Measurements from ENCODE around the gene CKAP2L. TPM values are rescaled to one million over a fixed set of nuclear protein-coding genes. Genes with fewer than 3 reads are reported as not detected.

Gene CKAP2L
- total and polyA plus RNA-seq, 2 donors (not counting 1 experiment from before 2014, with no cell fraction given), result 3.0 to 4.4 TPM

GRCh38 chr2:112688086-112688880 lies 76.1 kb downstream of the CKAP2L start:
- Histone ChIP-seq H2AFZ (ENCODE audit: low read length) (no peak overlapping the region), H4K20me1 (ENCODE audit: control insufficient read depth, extremely low read depth, insufficient read depth, low read length) (no peaks in the 10 kb centered on the region), H3K9ac (ENCODE audit: insufficient read depth, low read length) (no peak overlapping the region), H3K79me2 (ENCODE audit: control insufficient read depth, insufficient read depth, low read length) (no peaks in the 10 kb centered on the region), H3K9me3 (ENCODE audit: control insufficient read depth, insufficient read depth, low read depth, low read length) (no peaks in the 10 kb centered on the region), H3K36me3 (ENCODE audit: control insufficient read depth, insufficient read depth, low read length) (no peaks in the 10 kb centered on the region), H3K27me3 (ENCODE audit: control insufficient read depth, insufficient read depth, low read length) (no peaks in the 10 kb centered on the region), H3K4me1 (ENCODE audit: control insufficient read depth, extremely low read depth, insufficient read depth, low read length) (peaks cover 17% of the 10 kb centered on the region), H3K27ac (ENCODE audit: insufficient read depth, low read length) (no peak overlapping the region), H3K4me2 (ENCODE audit: extremely low read depth, insufficient read depth, low read length) (no peak overlapping the region), H3K4me3 (replicated peaks in 1 of 4; ENCODE audit: control extremely low read depth in 1 of 4, insufficient read depth in 1 of 4, low read depth in 3 of 4, low read length in 4 of 4) (no peak overlapping the region)
- DNase-seq (ENCODE audit: low read depth in 2 of 2), result no peak
- no peak for TF ChIP-seq EZH2 (IDR thresholded peaks at IDR 0.05; ENCODE audit: low read length, missing control alignments)
- no peak for TF ChIP-seq CTCF (conservative IDR thresholded peaks at IDR 0.05 in 1 of 2, IDR thresholded peaks at IDR 0.05 in 1 of 2; ENCODE audit: low read depth in 1 of 2, low read length in 2 of 2)

DNA sequence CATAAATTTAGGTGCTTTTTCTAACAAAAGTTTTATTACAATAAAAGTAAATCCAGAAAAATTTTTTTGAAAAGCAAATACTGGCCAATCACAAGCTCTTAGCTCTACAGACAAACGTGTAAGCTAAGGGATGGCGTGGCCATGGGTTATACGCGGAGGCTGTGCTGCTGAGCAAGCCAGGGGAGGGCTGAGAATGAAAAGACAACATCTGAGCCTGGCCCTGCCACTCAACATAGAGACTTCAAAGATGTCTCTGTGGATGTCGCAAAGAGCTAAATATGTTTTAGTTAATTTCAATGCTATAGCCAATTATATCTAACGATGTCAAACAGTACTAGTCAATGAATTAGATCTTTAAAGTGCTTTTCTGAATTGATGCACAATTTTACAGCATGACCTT lies 76.9 kb downstream of the CKAP2L start:
- Histone ChIP-seq H3K4me1 (ENCODE audit: control insufficient read depth, extremely low read depth, insufficient read depth, low read length) (peaks cover 11% of the 10 kb centered on the region), H3K9ac (ENCODE audit: insufficient read depth, low read length) (no peak overlapping the region), H3K27me3 (ENCODE audit: control insufficient read depth, insufficient read depth, low read length) (no peaks in the 10 kb centered on the region), H3K36me3 (ENCODE audit: control insufficient read depth, insufficient read depth, low read length) (no peaks in the 10 kb centered on the region), H3K79me2 (ENCODE audit: control insufficient read depth, insufficient read depth, low read length) (no peaks in the 10 kb centered on the region), H3K27ac (ENCODE audit: insufficient read depth, low read length) (no peak overlapping the region), H2AFZ (ENCODE audit: low read length) (no peak overlapping the region), H3K4me2 (ENCODE audit: extremely low read depth, insufficient read depth, low read length) (no peak overlapping the region), H3K9me3 (ENCODE audit: control insufficient read depth, insufficient read depth, low read depth, low read length) (no peaks in the 10 kb centered on the region), H4K20me1 (ENCODE audit: control insufficient read depth, extremely low read depth, insufficient read depth, low read length) (no peaks in the 10 kb centered on the region), H3K4me3 (replicated peaks in 1 of 4; ENCODE audit: control extremely low read depth in 1 of 4, insufficient read depth in 1 of 4, low read depth in 3 of 4, low read length in 4 of 4) (no peak overlapping the region)
- DNase-seq (ENCODE audit: low read depth in 2 of 2), result no peak
- TF ChIP-seq EZH2 (IDR thresholded peaks at IDR 0.05; ENCODE audit: low read length, missing control alignments), result no peak
- TF ChIP-seq CTCF (conservative IDR thresholded peaks at IDR 0.05 in 1 of 2, IDR thresholded peaks at IDR 0.05 in 1 of 2; ENCODE audit: low read depth in 1 of 2, low read length in 2 of 2), result no peak

Other genes with a start within 250 kb of the CKAP2L start
- 13.4 and 15.5 TPM in 2 replicates for gene POLR1B, start 222.1 kb downstream of the CKAP2L start, total RNA-seq
- gene POLR1B, start 222.1 kb downstream of the CKAP2L start, polyA plus RNA-seq, result 12.2 and 12.5 TPM in 2 replicates
- gene CHCHD5, start 180.0 kb downstream of the CKAP2L start, total RNA-seq, result 11.0 and 17.0 TPM in 2 replicates
- 10.5 and 18.0 TPM in 2 replicates for gene CHCHD5, start 180.0 kb downstream of the CKAP2L start, polyA plus RNA-seq
- 36.7 and 61.3 TPM in 2 replicates for gene SLC20A1, start 118.7 kb downstream of the CKAP2L start, total RNA-seq
- gene SLC20A1, start 118.7 kb downstream of the CKAP2L start, polyA plus RNA-seq, result 77.3 and 154 TPM in 2 replicates
- not detected in 2 replicates for gene NT5DC4, start 43.6 kb downstream of the CKAP2L start, total RNA-seq
- not detected in 2 replicates for gene NT5DC4, start 43.6 kb downstream of the CKAP2L start, polyA plus RNA-seq
- 0.17 and 0.26 TPM in 2 replicates for gene IL1A, start 19.9 kb upstream of the CKAP2L start, total RNA-seq
- 0.07 and 0.09 TPM in 2 replicates for gene IL1A, start 19.9 kb upstream of the CKAP2L start, polyA plus RNA-seq
- 0.26 TPM in 1 of 2 replicates, not detected in the other for gene IL1B, start 72.2 kb upstream of the CKAP2L start, total RNA-seq
- 0.23 and 0.30 TPM in 2 replicates for gene IL1B, start 72.2 kb upstream of the CKAP2L start, polyA plus RNA-seq
- not detected in 2 replicates for gene IL37, start 146.6 kb upstream of the CKAP2L start, total RNA-seq
- not detected in 2 replicates for gene IL37, start 146.6 kb upstream of the CKAP2L start, polyA plus RNA-seq
- gene IL36G, start 213.4 kb upstream of the CKAP2L start, total RNA-seq, result not detected in 2 replicates
- gene IL36G, start 213.4 kb upstream of the CKAP2L start, polyA plus RNA-seq, result not detected in 2 replicates
- not detected in 2 replicates for gene IL36A, start 240.8 kb upstream of the CKAP2L start, total RNA-seq
- not detected in 2 replicates for gene IL36A, start 240.8 kb upstream of the CKAP2L start, polyA plus RNA-seq